Measurements from ENCODE around the gene FMNL1.

FMNL1 gene

GRCh38 chr17:45226576-45226975, 4.9 kb downstream of the FMNL1 start:
- ATAC-seq (replicated peaks; ENCODE audit: extremely low read depth, poor library complexity, severe bottlenecking) (no peak), DNase-seq (ENCODE audit: low spot score in 2 of 2) (no peak)
- Mint-ChIP-seq H3K27ac (ENCODE audit: low read depth) (peak overlapping the region; percentile 99), H3K4me3 (peak overlapping the region; percentile 91), H3K9me3 (no peaks in the 10 kb centered on the region), H3K27me3 (no peaks in the 10 kb centered on the region), H3K36me3 (ENCODE audit: insufficient read depth) (peaks cover 42% of the 10 kb centered on the region), H3K4me1 (peaks cover 86% of the 10 kb centered on the region)

DNA sequence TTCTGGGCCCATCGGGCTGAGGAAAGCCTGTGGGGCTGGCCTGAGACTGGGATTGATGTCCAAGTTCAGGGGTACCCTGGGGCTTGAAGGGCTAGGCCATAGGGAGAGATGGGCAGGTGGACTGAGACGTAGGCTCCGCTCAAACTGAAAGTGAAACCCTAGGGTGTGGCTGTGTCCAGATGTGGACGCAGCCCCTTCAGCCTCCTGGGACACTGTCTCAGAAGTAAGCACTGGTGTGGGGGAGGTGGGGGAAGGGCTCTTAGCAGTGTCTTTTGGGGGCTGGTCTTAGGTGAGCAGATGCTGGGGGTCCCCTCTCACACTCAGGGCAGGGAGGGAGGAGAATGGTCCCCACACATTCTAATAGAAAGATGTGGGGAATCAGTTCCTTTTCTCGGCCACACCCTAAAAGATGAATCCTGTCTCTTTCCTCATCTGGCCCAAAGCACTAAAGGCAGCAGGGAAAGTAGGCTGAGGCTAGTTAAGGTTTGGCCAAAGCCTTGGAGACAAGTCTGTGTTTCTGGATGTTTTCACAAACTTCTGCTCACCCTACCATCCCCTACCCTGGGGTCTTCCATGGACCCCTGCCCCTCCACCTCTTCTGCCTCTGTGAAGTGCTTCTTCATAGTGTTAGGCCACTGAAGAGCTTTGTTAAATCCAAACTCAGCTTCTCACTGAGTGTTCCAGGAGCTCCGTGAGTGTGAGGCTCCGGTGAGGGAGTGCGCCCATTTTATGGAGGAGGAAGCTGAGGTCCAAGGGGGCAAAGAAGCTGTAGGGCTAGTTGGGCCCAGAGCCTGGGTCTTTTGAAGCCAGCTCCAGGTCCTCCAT, 5.6 kb downstream of the FMNL1 start:
- no peaks in the 10 kb centered on the region for H3K27me3 Mint-ChIP-seq
- peak overlapping the region; percentile 99 for H3K27ac Mint-ChIP-seq (ENCODE audit: low read depth)
- no peak for ATAC-seq (replicated peaks; ENCODE audit: extremely low read depth, poor library complexity, severe bottlenecking)
- DNase-seq (ENCODE audit: low spot score in 2 of 2), result no peak
- peaks cover 48% of the 10 kb centered on the region for H3K36me3 Mint-ChIP-seq (ENCODE audit: insufficient read depth)
- peaks cover 93% of the 10 kb centered on the region for H3K4me1 Mint-ChIP-seq
- H3K4me3 Mint-ChIP-seq, result peak overlapping the region; percentile 91
- H3K9me3 Mint-ChIP-seq, result no peaks in the 10 kb centered on the region

- peaks cover 42% of the 10 kb centered on the region for H3K36me3 Mint-ChIP-seq (ENCODE audit: insufficient read depth)
- H3K27ac Mint-ChIP-seq (ENCODE audit: low read depth), result peak overlapping the region; percentile 99
- H3K4me1 Mint-ChIP-seq, result peaks cover 95% of the 10 kb centered on the region
- H3K9me3 Mint-ChIP-seq, result no peaks in the 10 kb centered on the region
- ATAC-seq (replicated peaks; ENCODE audit: extremely low read depth, poor library complexity, severe bottlenecking) (no peak), DNase-seq (ENCODE audit: low spot score in 2 of 2) (no peak)
- peak overlapping the region; percentile 91 for H3K4me3 Mint-ChIP-seq
- H3K27me3 Mint-ChIP-seq, result no peaks in the 10 kb centered on the region
These were observed 6.5 kb downstream of the FMNL1 start for GRCh38 chr17:45227926-45228762.

GRCh38 chr17:45228763-45229539, 7.3 kb downstream of the FMNL1 start:
- Mint-ChIP-seq H3K9me3 (no peaks in the 10 kb centered on the region), H3K27ac (ENCODE audit: low read depth) (peak overlapping the region; percentile 99), H3K4me3 (peak overlapping the region; percentile 91), H3K27me3 (no peaks in the 10 kb centered on the region), H3K4me1 (peaks cover 93% of the 10 kb centered on the region), H3K36me3 (ENCODE audit: insufficient read depth) (peaks cover 43% of the 10 kb centered on the region)
- peak; percentile 47 for ATAC-seq (replicated peaks; ENCODE audit: extremely low read depth, poor library complexity, severe bottlenecking)
- DNase-seq (ENCODE audit: low spot score in 2 of 2), result peak; percentile 73 to 83

DNA sequence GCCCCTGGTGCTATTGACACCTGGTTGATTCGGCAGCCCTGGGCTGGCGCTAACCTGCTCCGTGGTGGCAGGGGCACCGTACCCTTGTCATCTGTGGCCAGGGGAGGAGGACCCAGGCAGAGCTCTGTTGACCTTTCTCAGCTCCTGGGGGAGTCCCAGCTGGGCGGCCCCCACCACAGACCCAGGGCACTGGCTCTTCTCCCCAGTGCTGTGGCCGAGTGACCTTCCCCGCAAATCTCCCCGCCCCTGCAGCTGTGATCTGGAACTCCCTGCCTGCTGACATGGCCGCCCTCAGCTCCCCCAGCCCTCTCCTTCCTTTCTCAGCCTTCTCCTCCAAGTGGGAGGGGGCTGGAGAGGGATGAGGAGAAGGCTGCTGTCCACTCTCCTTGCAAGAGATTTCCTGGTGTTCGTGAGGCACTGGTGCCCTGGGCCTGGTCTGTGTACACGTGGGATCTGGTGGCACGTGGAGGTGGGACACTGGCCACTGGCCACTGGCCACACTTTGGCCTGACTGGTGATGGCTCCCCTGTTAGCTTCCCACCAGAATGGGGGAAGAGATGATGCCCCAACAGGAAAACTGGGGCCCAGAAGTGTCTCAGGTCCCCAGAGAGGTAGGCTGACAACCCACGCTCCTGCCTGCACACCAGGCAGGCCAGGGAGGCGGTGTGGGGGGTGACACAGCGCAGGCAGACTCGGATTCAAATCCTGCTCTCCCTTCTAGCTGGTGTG, 8.2 kb downstream of the FMNL1 start:
- Mint-ChIP-seq H3K27ac (ENCODE audit: low read depth) (peak overlapping the region; percentile 99), H3K4me3 (peak overlapping the region; percentile 91), H3K36me3 (ENCODE audit: insufficient read depth) (peaks cover 43% of the 10 kb centered on the region), H3K27me3 (no peaks in the 10 kb centered on the region), H3K4me1 (peaks cover 93% of the 10 kb centered on the region), H3K9me3 (no peaks in the 10 kb centered on the region)
- no peak for DNase-seq (ENCODE audit: low spot score in 2 of 2)
- no peak for ATAC-seq (replicated peaks; ENCODE audit: extremely low read depth, poor library complexity, severe bottlenecking)

DNA sequence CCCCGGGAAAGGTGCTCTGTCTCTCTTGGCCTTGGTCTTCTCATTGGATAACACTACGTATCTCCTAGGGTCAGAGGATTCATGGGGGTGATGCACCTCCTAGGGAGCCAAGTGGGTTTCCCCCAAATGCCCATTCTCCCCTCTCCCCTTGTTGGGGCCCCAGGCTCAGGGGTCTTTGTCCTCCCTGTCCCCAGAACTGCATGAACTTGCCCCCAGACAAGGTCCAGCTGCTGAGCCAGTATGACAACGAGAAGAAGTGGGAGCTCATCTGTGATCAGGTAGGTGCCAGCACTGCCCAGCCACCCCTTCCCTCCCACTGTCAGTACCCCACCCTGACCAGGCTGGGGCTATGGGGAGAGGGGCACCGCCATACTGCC, 8.7 kb downstream of the FMNL1 start:
- DNase-seq (ENCODE audit: low spot score in 2 of 2), result no peak
- H3K4me3 Mint-ChIP-seq, result peak overlapping the region; percentile 91
- H3K36me3 Mint-ChIP-seq (ENCODE audit: insufficient read depth), result peaks cover 43% of the 10 kb centered on the region
- peak overlapping the region; percentile 99 for H3K27ac Mint-ChIP-seq (ENCODE audit: low read depth)
- ATAC-seq (replicated peaks; ENCODE audit: extremely low read depth, poor library complexity, severe bottlenecking), result no peak
- peaks cover 93% of the 10 kb centered on the region for H3K4me1 Mint-ChIP-seq
- no peaks in the 10 kb centered on the region for H3K27me3 Mint-ChIP-seq
- H3K9me3 Mint-ChIP-seq, result no peaks in the 10 kb centered on the region

DNA sequence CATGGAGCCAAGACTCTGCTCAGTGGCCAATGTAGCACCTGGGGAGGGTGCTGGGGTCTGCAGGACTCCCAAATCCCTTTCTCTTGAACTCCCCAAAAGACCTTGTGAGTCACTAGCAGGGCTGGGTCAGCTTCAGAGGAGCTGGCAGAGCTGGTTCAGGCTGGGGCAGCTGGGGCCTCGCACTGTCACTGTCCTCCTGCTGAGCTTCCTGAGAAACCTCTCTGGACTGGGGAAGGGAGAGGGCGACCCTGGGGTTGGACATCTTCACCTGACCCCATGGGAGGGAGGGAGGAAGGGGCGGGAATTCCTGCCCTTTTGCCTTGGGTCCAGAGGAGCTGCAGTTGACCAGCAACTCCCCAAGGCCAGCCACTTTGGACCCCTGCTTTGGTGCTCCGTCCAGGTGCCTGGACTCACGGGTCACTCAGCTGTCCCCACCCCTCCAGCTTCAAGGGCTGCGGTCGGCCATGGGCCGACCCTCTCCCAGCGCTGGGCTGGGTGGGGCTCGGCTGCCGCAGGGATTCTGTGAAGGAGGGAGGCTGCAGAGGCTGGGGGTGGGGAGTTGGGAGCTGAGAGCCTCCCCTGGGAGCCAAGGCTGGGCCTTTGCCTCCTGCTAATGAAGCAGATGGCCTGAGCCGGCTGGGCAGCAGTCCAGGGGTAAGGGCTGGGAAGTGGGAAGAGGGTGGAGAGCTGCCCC, 9.2 kb downstream of the FMNL1 start:
- no peaks in the 10 kb centered on the region for H3K27me3 Mint-ChIP-seq
- DNase-seq (ENCODE audit: low spot score in 2 of 2), result no peak
- H3K4me3 Mint-ChIP-seq, result peak overlapping the region; percentile 91
- H3K36me3 Mint-ChIP-seq (ENCODE audit: insufficient read depth), result peaks cover 47% of the 10 kb centered on the region
- H3K4me1 Mint-ChIP-seq, result peaks cover 93% of the 10 kb centered on the region
- H3K9me3 Mint-ChIP-seq, result no peaks in the 10 kb centered on the region
- ATAC-seq (replicated peaks; ENCODE audit: extremely low read depth, poor library complexity, severe bottlenecking), result no peak
- H3K27ac Mint-ChIP-seq (ENCODE audit: low read depth), result peak overlapping the region; percentile 99

GRCh38 chr17:45231481-45232116, 9.9 kb downstream of the FMNL1 start:
- Mint-ChIP-seq H3K4me3 (no peak overlapping the region), H3K36me3 (ENCODE audit: insufficient read depth) (peaks cover 47% of the 10 kb centered on the region), H3K27me3 (no peaks in the 10 kb centered on the region), H3K27ac (ENCODE audit: low read depth) (peak overlapping the region; percentile 69), H3K4me1 (peaks cover 87% of the 10 kb centered on the region), H3K9me3 (no peaks in the 10 kb centered on the region)
- DNase-seq (ENCODE audit: low spot score in 2 of 2) (no peak), ATAC-seq (replicated peaks; ENCODE audit: extremely low read depth, poor library complexity, severe bottlenecking) (no peak)

- Mint-ChIP-seq H3K4me3 (no peak overlapping the region), H3K36me3 (ENCODE audit: insufficient read depth) (peaks cover 50% of the 10 kb centered on the region), H3K4me1 (peaks cover 85% of the 10 kb centered on the region), H3K9me3 (no peaks in the 10 kb centered on the region), H3K27me3 (no peaks in the 10 kb centered on the region), H3K27ac (ENCODE audit: low read depth) (peak overlapping the region; percentile 27)
- ATAC-seq (replicated peaks; ENCODE audit: extremely low read depth, poor library complexity, severe bottlenecking) (no peak), DNase-seq (ENCODE audit: low spot score in 2 of 2) (no peak)
These were observed 11.1 kb downstream of the FMNL1 start for GRCh38 chr17:45232514-45233422.

GRCh38 chr17:45233423-45233924, 11.8 kb downstream of the FMNL1 start:
- Mint-ChIP-seq H3K4me3 (no peak overlapping the region), H3K4me1 (peaks cover 85% of the 10 kb centered on the region), H3K27ac (ENCODE audit: low read depth) (peak overlapping the region; percentile 76), H3K36me3 (ENCODE audit: insufficient read depth) (peaks cover 52% of the 10 kb centered on the region), H3K9me3 (no peaks in the 10 kb centered on the region), H3K27me3 (no peaks in the 10 kb centered on the region)
- DNase-seq (ENCODE audit: low spot score in 2 of 2) (no peak), ATAC-seq (replicated peaks; ENCODE audit: extremely low read depth, poor library complexity, severe bottlenecking) (no peak)
